COLO668 (cell line): ENCODE measurements around the gene CD200R1.
"Not testable (repeated sequence)": the region's sequence is repeated elsewhere in the genome, so short reads cannot be mapped to it uniquely, and the experiment has no call there.

Source experiments
- DNase-seq: peaks from one replicate; lab custom pipeline; 2025; ENCODE audit not compliant: unreplicated experiment; lab: John Stamatoyannopoulos, UW

Gene CD200R1

DNA sequence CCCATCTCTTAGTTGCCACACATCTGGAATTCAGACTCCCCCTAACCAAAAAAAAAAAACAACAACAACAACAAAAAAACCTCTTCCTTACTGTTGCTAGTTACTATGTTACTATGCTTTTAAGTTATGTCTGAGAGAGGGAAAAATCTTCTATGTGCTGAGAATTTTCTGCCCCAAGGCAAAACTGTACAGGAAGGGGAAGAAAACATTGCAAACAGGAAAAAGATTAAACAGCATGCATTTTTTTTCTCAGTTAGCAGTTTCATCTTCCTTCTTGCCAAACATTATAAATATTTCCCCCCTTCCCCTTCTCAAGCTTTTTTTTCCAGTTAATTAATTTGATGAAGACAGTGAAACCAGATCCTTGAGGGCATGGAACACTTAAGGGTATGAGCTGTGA, 1.1 kb upstream of the CD200R1 start:
- no peak for DNase-seq

DNA sequence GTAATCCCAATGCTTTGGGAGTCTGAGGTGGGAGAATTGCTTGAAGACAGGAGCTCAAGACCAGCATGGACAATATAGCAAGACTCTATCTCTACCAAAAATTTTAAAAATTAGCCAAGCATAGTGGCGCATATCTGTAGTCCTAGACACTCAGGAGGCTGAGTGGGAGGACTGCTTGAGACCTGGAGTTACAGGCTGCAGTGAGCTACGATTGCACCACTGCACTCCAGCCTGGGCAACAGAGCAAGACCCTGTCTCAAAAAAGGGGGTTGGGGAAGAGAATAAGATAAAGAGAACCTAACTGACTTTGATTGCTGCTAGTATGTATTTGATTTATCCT, 755 bp downstream of the CD200R1 start:
- no peak for DNase-seq

DNA sequence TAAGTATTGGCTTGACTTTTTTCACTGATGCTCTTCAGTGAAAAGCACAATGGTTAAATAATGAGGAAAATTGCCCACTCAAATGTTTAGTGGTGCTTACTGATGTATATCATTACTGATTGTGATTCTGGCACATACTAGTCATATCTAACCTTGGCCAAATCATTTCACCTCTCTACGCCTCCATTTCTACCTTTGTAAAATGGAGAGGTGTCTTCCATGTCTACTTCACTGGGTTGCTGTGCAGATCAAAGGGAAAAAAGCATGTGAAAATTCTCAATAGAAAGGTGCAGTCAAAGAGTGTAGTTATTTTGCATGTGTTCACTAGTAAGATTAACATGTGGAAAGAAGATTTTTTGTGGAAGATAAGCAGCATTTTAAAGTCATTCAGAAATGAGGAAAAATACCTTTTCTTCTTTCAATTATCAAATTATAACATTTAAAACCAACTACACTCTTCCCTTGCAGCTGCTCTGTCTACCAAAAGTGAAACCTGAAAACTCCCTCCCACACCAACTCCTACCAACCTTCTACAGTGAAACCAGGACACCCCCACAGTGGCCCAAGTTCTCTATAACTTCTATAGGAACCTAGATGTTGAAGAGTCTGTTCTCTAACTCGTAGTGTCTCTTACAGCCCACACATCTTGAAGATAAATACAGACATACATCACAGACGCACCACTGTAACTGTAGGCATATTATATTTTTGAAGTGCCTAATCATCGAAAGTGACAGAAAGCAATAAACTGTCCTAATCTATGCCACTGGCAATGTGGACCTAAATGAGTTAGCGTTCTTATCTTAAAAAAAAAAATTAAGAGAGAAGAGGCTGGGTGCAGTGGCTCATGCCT, 1.4 kb downstream of the CD200R1 start:
- no peak for DNase-seq

DNA sequence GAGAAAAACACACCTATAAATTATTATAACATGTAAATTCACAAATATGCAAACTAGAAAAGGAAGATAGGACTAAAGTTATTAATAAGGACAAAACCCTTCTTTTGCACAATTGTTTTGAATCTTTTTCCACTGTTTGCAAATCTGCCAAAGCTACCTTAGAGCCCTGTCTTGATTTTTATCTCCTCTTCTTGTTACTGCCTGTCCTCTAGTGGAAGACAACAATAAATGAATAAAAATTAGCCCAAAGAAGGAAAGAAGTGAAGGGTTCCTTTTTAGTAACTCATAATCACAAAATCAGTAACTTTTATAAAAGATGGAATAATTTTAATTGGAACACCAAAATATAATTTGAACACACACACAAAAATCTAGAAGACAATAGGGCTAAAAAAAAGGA, 2.7 kb downstream of the CD200R1 start:
- no peak for DNase-seq

DNA sequence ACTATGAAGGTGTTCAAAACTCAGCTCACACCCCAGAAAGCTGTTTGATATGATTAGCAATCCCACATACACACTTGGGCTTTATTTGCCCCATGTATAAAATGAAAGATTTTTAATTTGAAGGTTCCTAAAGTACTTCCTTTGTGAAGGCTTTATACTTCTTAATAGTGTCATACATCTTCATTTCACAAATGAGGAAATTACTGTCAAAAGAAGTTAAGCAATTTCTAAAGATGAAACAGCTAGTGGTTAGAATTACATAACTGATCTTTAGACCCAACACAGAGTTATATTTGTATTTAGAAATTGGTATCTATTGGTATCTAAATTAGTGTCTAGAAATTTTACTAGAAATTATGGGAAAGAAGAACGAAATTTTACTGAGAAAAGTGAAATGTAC, 7.1 kb downstream of the CD200R1 start:
- no peak for DNase-seq

DNA sequence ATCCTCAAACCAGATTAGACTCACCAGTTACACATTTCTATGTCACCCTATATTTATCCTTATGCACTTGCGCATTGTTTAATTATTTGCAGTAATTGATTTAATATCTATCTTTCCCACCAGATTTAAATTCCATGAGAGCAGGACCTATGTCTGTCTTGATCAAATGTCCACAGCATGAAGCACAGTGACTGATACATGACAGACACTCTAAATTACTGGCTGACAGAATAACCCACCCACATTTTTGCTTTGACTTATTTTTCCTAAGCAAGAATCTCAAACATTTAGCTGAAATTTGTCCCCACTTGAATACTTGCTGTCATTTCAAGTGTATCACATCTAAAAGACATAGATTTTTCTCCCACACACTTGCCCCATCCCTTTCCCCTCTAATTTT, 7.5 kb downstream of the CD200R1 start:
- DNase-seq: no peak

DNA sequence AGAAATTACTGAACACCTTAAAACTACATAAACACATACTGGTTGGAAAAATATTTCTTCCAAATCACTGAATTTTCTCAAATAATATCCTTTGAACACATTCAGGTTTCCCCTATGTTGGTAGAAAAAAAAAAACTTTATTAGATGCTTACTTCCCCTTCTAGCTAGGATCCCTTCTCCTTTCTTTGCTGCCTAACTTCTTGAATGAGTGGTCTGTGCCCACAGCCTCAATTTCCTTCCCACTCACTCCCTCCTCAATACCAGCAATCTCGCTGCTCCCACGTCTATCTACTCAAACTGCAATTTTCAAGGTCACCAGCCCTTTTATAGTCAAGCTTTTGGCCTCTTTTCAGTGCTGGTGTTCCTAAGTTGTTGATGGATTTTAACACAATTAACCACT, 8.3 kb downstream of the CD200R1 start:
- no peak for DNase-seq

DNA sequence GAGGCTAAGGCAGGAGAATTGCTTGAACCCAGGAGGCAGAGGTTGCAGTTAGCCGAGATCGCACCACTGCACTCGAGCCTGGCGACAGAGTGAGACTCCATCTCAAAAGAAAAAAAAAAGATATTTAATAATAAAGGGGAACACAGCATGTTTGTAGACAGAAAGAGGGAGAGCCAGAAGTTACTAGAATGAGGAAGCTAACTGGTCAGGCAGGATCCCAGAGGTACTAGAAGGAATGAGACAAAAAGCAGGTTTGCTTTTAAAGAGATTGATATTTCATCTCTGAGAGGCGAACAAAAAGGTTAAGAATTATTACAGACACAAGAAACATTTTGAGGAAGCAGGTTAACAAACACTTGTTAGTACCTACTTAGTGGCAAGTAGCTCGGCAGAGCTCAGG, 9.2 kb downstream of the CD200R1 start:
- no peak for DNase-seq

DNA sequence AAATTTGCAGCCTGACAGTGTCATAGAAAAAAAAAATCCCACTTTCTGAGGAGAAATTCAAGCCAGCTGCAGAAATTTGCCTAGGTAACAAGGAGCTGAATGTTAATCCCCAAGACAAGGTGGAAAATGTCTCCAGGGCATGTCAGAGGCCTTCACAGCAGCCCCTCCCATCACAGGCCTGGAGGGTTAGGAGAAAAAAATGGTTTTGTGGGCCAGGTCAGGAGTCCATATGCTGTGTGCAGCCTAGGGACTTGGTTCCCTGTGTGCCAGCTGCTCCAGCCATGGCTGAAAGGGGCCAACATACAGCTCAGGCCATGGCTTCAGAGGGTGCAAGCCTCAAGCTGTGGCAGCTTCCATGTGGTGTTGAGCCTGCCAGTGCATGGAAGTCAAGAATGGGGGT, 11.2 kb downstream of the CD200R1 start:
- DNase-seq: no peak

DNA sequence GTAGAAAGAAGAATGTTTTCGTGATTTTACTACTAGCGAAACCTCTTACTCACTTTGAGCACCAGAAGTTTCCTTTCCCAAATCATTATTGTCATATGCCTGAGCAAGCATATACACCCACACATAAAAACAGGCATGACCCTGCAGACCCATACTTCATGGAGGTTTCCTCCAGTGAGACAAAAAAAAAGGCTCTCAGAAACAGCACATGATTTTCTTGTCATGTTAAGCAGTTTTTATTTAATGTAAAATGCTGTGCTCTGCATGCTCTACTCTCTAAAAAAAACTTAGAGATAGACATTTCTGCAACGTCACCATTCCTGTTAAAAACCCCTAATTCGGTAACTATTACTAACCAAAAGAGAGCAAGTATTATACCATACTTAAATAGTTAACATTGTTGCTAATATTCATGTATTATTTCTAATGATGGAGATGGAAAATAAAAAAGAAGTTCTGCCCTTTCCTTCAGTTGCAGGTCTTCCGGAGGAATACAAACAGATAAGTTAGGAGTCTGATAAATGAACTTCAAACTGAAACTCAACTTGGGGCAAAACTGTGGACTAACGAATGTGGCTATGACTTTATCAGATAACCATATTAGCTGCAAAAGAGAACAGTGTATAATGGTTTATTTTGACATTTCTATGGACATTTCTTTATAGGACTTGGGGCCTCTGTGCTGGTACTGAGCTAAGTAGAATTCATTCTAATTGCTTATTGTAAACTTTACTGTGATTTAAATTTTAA, 15.9 kb downstream of the CD200R1 start:
- DNase-seq: no peak

DNA sequence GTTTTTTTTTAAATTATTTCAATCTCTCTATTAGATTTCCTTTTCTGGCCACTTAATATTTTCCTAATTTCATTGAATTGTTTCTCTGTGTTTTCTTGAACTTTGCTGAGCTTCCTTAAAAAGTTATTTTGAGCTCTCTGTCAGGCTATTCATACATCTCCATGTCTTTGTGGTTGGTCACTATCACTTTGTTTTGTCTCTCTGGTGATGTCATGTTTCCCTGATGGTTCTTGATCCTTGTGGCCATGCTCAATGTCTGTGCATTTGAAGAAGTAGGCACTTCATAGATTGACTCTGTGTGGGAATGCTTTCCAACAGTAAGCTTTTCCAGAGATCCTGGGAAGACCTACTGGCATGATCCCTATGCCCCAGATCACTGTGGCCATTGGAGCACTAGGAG, 18.6 kb downstream of the CD200R1 start:
- DNase-seq: no peak

DNA sequence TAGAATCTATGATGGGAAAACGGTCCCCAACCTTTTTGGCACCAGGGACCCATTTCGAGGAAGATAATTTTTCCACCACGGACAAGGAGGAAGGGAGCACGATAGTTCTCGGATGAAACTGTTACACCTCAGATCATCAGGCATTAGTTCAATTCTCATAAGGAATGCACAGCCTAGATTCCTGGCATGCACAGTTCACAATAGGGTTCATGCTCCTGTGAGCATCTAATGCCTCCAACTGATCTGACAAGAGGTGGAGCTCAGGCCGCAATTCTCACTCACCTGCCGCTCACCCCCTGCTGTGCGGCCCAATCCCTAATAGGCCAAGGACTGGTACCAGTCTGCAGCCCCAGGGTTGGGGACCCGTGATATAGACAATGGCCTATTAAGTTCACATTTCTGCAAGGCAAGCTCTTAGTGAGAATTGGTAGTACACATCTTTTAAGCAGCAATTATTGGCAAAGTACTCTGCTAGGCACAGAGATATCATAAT, 26.5 kb downstream of the CD200R1 start:
- no peak for DNase-seq

DNA sequence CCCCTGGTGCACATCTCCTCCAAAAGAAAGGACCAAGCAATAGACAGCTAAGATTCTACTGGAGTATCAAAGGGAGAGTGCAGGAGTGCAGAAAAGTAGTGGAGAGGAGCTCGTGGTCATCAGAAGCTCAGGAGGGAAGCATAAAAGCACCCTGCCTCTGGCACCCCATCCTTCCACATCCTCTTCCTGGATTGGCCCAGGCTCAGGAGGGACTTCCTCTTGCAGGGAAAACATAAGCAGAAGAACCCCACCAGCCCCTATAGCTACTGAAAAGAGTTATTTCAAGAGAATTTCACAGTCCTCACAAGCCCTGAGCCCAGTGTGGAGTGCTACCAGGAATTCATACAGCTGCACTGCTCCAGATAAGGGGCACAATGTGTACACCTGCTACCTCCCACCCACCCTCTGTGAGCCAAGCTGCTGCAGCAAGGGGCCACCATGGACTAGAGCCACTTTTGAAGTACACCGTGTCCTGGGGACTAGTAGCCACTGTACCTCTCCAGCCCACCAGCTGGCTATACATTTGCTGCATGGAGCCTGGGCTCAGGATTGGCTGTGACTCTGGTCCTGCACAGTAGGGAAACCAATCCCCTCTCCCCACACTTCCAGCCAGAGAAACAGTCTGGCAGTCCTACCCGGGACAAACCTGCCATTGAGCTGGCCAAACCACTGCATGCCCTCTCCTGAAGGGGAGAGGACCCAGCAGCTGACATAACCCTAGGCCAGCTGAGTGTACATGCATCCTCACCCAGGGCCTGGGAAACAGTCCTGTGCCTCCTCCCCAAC, 43.0 kb downstream of the CD200R1 start:
- DNase-seq: no peak

DNA sequence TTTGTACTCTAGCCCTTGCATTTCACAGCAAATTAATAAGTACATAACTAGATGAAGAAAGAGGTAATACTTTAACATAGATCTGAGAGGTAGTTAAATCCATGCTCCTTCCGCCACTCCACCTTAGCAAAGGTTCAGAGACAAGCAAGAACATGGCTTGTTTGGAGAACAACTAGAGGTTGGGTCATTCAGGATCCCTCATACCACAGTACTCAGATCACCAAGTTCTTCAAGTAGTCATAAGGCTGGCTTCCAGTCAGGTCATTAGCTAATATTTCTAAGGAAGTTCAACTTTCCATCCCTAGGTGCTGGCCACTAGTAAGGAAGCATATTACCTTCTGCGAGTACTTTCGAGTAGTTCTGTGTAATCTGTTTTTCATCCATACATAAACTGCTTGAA, 44.1 kb downstream of the CD200R1 start:
- no peak for DNase-seq

DNA sequence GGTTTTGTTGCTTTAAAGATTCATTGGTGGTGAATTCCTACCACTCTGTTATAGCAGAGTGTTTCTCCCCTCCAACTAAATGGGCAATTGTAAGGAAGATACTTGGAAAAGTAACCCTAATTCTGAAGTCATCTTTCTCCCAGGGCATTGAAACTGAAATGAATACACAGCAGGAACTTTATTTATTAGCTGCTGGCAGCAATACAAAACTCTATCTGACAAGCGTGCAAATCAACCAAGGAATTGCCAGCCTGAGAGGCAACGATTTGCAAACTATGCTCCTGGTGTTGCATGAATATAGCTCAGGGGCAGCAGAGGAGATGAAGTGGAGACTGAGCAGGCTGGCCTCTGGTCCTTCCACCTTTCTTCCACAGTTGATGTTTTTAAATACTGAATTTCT, 48.9 kb downstream of the CD200R1 start:
- DNase-seq: no peak

DNA sequence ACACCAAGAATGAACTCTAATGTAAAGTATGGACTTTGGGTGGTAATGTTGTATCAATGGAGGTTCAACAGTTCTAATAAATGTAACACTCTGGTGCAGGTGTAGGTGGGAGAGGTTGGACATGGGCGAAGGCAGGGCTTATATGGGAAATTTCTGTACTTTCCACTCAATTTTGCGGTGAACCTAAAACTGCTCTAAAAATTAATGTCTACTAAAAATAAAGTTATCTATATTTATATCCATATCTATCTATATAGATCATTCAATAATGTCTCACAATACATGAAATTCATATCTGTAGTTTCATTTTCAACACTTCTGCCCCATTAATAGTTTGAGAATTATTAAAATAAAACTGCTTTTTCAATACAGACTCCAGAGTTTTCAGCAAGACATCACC, 49.3 kb downstream of the CD200R1 start:
- no peak for DNase-seq

DNA sequence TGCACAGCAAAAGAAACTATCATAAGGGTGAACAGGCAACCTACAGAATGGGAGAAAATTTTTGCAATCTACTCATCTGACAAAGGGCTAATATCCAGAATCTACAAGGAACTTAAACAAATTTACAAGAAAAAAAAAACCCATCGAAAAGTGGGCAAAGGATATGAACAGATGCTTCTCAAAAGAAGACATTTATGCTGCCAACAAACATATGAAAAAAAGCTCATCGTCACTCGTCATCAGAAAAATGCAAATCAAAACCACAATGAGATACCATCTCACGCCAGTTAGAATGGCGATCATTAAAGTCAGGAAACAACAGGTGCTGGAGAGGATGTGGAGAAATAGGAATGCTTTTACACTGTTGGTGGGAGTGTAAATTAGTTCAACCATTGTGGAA, 55.4 kb downstream of the CD200R1 start:
- not testable (repeated sequence) for DNase-seq

DNA sequence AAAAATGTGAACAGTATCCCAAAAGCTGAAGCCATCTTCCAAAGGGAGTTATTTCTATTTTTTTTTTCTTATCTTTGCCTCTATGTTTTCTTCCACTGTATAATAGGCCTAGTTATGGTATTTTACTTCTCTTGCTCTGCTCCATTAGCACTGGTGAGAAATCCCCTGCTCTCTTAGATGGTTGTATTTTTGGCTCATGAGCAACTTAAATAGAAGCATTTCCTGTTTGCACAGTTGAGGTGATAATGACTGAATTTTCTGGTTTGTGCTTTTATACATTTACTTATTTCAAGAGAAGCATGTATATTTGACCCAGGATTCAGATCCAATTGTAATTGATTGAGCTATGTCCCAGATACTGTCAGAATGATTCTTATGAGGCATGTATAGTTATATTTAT, 66.7 kb downstream of the CD200R1 start:
- DNase-seq: no peak

DNA sequence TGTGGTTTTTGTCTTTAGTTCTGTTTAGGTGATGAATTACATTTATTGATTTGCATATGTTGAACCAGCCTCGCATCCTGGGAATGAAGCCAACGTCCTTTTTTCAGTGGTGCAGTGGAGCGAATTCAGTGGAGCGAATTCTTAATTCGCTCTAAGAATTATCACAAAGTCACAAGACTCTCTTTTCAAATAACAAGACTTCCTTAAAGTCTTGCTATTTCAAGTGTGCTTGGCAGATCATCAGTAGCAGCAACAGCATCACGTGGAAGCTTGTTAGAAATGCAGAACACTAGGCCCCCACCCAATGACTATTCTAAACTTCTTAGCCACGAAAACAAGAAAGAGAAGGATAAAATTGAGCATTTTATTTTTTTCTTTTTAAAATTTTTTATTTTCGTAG, 70.1 kb downstream of the CD200R1 start:
- no peak for DNase-seq

DNA sequence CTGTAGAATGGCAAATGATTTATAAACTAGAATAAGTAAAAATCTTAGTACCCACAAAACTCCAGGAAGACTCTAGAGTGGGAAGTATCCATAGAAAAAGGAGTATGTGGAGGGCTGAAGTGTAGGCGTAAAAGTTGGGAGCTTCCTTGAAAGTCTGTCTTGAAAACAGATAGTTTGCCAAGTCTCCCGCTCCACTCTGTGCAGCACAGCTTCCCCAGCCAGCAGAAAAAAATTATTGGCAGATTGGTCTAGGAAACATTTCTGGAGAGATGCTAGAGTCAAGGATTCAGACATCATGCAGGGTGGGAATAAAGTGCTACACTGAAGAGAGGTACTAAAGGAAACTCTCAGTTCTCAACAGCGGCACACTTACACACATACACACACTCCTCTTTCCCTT, 74.8 kb downstream of the CD200R1 start:
- DNase-seq: no peak

DNA sequence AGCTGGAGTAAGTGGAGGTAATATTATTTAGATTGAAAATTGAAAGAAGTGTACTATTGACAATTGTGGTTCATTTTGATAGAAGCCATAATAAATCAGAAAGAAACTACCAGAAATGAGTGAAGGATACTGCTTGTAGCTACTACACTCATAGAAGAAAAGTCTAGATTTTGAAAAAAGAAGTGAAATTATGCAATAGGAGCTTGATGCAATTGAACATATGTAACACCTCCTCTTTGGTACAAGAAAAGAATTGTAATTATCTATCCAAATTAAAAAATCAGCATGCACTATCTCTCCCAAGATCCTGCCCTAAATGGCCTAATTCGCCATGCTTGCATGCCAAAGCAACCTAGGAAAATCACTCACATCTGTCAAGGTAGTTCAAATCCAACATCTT, 77.1 kb downstream of the CD200R1 start:
- DNase-seq: no peak

DNA sequence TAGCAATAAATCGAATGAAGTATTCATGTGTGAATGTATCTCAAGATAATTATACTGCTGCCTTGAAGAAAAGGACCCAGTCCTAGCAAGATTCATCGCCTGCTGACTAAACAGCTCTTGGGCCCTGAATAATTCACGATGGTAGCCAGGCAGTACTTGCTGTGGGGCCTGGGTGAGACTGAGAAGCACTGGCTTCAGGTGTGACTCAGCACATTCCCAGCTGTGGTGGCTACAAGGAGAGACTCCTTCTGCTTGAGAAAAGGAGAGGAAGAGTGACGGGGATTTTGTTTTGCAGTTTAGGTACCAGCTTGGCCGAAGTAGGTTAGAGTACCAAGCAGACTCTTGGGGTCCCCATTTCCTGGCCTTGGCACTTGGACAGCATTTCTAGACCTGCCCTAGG, 80.6 kb downstream of the CD200R1 start:
- DNase-seq: no peak
